Heart right ventricle (tissue), 16 donors: ENCODE data around the gene NR1I3. TPM values are rescaled to one million over a fixed set of nuclear protein-coding genes. Genes with fewer than 3 reads are reported as not detected.
A peak's percentile ranks its signal among the peaks of the same experiment; 100 is the strongest.

Experiments used
- ATAC-seq, 8 donors: fragments of 200-7000 bp; cut with Tn5 transposase; one replicate each; pipeline ENCODE4 v1.9.1; 2020; ENCODE audit warnings: mild to moderate bottlenecking in 8 of 8, moderate library complexity in 8 of 8, moderate number of reproducible peaks in 1 of 8
- DNase-seq, 2 donors: peaks; one replicate each; pipeline ENCODE4 v3.0.0-alpha.2; 2020
- H3K27ac ChIP-seq, 10 donors: fragments of 200-600 bp; sonication (generic) in 2 of 10; one replicate each; pipeline versions ENCODE4 v1.5.0 to v1.8.0; 2020 to 2022; ENCODE audit warnings: mild to moderate bottlenecking in 3 of 10
- H3K27me3 ChIP-seq, 7 donors: fragments of 200-600 bp; one replicate each; pipeline ENCODE4 v1.8.0; 2021 to 2022; ENCODE audit warnings: mild to moderate bottlenecking in 2 of 7
- H3K36me3 ChIP-seq, 9 donors: fragments of 200-600 bp; sonication (generic) in 1 of 9; one replicate each; pipeline versions ENCODE4 v1.5.0 to v1.8.0; 2020 to 2022; ENCODE audit warnings: mild to moderate bottlenecking in 2 of 9
- H3K4me1 ChIP-seq, 9 donors: fragments of 200-600 bp; sonication (generic) in 1 of 9; one replicate each; pipeline versions ENCODE4 v1.5.0 to v1.8.0; 2020 to 2022; ENCODE audit warnings: mild to moderate bottlenecking in 4 of 9
- H3K4me3 ChIP-seq, 10 donors: fragments of 200-600 bp; sonication (generic) in 2 of 10; one replicate each; pipeline versions ENCODE4 v1.5.0 to v1.8.0; 2020 to 2022; ENCODE audit warnings: mild to moderate bottlenecking in 7 of 10, moderate library complexity in 2 of 10
- H3K9me3 ChIP-seq, 11 donors: fragments of 200-600 bp in 10 of 11; sonication (generic) in 2 of 11; one replicate each; pipeline versions ENCODE4 v1.5.0 to v1.8.0; 2013 to 2022; ENCODE audit warnings: mild to moderate bottlenecking in 2 of 11, control low read depth in 1 of 11, moderate library complexity in 1 of 11
- CTCF ChIP-seq, 9 donors: fragments of 200-600 bp; sonication (generic) in 2 of 9; IDR thresholded peaks; one replicate each; pipeline versions ENCODE4 v1.5.0 to v1.8.0; 2021 to 2022; ENCODE audit warnings: antibody characterized with exemption in 9 of 9, mild to moderate bottlenecking in 5 of 9, moderate library complexity in 1 of 9
- WGBS, 2 donors: extraction: QIAGEN DNeasy Blood & Tissue Kit; methylation state at CpG; one replicate each; pipeline ENCODE4 v1.1.7; 2013; ENCODE audit warnings: inconsistent platforms in 1 of 2; 5-methylcytosine and 5-hydroxymethylcytosine counted together
- intact Hi-C, 10 donors: fragments of 100-400 bp; cut with DNase I; formaldehyde crosslinking; loops; one replicate each; pipeline versions ENCODE4 v1.11.1 to v1.14.2; 2022
- polyA plus RNA-seq, 2 donors: library from polyadenylated mRNA; stranded (reverse); fragments of 200-250 nt; gene quantifications; one replicate each; pipeline ENCODE4 v1.2.3, GENCODE V29; 2013
- total RNA-seq, 10 donors: library from RNA; stranded (reverse); fragmentation: NEBNext Ultra II Directional in 3 of 10; extraction: Animal tissue kit (Norgen Biotek cat#: 25700) in 3 of 10; gene quantifications; one replicate each; pipeline versions ENCODE4 v1.2.1 to v1.2.4, GENCODE V29; 2021 to 2023
- donor health status: Arrhythmogenic right ventricular cardiomyopathy.
- donor health status: ischemic (EF 13 %, LVEDD 7.1; RV severe dilation, severe dysfunction).
- donor health status: healthy with polysubstance abuse.
- donor health status: DM: no; HTN: yes; CAD: no.
- donor health status: DM: no; HTN: no; CAD: no.
- donor health status: ischemic (EF 25% LVEDD 6.9; RV normal size, moderate dysfunction).
- donor health status: ischemic (EF 25% LVEDD 5.7; RV mildly dilated, moderate dysfunction).
- donor health status: healthy.
- donor health status: DM: yes; HTN: yes; CAD: no.
- donor health status: Ischemic cardiomyopathy.
- donor health status: ischemic (EF 35%, LVEDD 5.7; RV mildly dilated, moderate dysfunction).
- donor health status: nonischemic (EF 11% LVEDD 7.7; RV severe dilation, severe dysfunction).
- donor health status: DM: yes; HTN: yes; CAD: no.
- donor health status: PGD.
- donor health status: ischemic (EF 29% LVEDD 5.4; RV normal size, mild dysfunction).
- donor health status: nonischemic (EF 23%, LVEDD 6.1; RV moderate dilation, normal function).

NR1I3 gene
- total and polyA plus RNA-seq, 12 donors, result 0.10 TPM; not detected in 11

- peaks cover 0 to 67% (median 0%) of the 10 kb centered on the region in 9 donors for H3K36me3 ChIP-seq
- intact Hi-C loops, result loop anchor here in 6 of 10 donors (5.0 to 10.0 kb wide), 3 partner anchors 36 to 196 kb away; partner anchors contain the start of gene TOMM40L (in 1 of the 6)
- no peak for ATAC-seq
Observed at GRCh38 chr1:161190962-161191521, 47.0 kb downstream of the NR1I3 start.

GRCh38 chr1:161189036-161189435 lies 49.0 kb downstream of the NR1I3 start:
- WGBS, 2 donors, result 90 to 93% methylated on average over 5 of the region's 5 CpGs

More at GRCh38 chr1:161190962-161191521, 47.0 kb downstream of the NR1I3 start:
- 65 to 72% methylated on average over 22 of the region's 22 CpGs for WGBS, 2 donors
- no peak for DNase-seq
- H3K27me3 ChIP-seq, result no peaks in the 10 kb centered on the region
- no peaks in the 10 kb centered on the region for H3K9me3 ChIP-seq
- H3K4me1 ChIP-seq, result peaks cover 1 to 77% (median 44%) of the 10 kb centered on the region in 9 donors
- TF ChIP-seq CTCF (IDR thresholded peaks at IDR 0.05), result no peak
- H3K4me3 ChIP-seq, result no peak overlapping the region
- H3K27ac ChIP-seq, result peak overlapping the region in 1 of 10 donors; percentile 37

GRCh38 chr1:161188381-161188780 lies 49.6 kb downstream of the NR1I3 start:
- WGBS, 2 donors, result 73 to 93% methylated on average over 6 of the region's 6 CpGs
- DNase-seq (no peak), ATAC-seq (no peak)
- Histone ChIP-seq H3K27ac (peak overlapping the region in 1 of 10 donors; percentile 29), H3K27me3 (no peaks in the 10 kb centered on the region), H3K4me3 (no peak overlapping the region), H3K4me1 (peaks cover 8 to 78% (median 41%) of the 10 kb centered on the region in 9 donors), H3K36me3 (peaks cover 0 to 43% (median 0%) of the 10 kb centered on the region in 9 donors), H3K9me3 (no peaks in the 10 kb centered on the region)
- intact Hi-C loops, result no loop called here
- TF ChIP-seq CTCF (IDR thresholded peaks at IDR 0.05), result no peak

More at GRCh38 chr1:161189036-161189435, 49.0 kb downstream of the NR1I3 start:
- Histone ChIP-seq H3K4me3 (no peak overlapping the region), H3K36me3 (peaks cover 0 to 50% (median 0%) of the 10 kb centered on the region in 9 donors), H3K27ac (peak overlapping the region in 1 of 10 donors; percentile 2), H3K4me1 (peaks cover 8 to 78% (median 47%) of the 10 kb centered on the region in 9 donors), H3K9me3 (no peaks in the 10 kb centered on the region), H3K27me3 (no peaks in the 10 kb centered on the region)
- intact Hi-C loops, result no loop called here
- no peak for TF ChIP-seq CTCF (IDR thresholded peaks at IDR 0.05)
- DNase-seq (no peak), ATAC-seq (no peak)

GRCh38 chr1:161187311-161187710 lies 50.7 kb downstream of the NR1I3 start:
- H3K27me3 ChIP-seq, result no peaks in the 10 kb centered on the region
- no peak for TF ChIP-seq CTCF (IDR thresholded peaks at IDR 0.05)
- H3K4me1 ChIP-seq, result peaks cover 8 to 78% (median 30%) of the 10 kb centered on the region in 9 donors
- 76 to 77% methylated on average over 3 of the region's 3 CpGs for WGBS, 2 donors
- no peak overlapping the region for H3K4me3 ChIP-seq
- H3K27ac ChIP-seq, result peak overlapping the region in 2 of 10 donors; percentile 87 to 88
- intact Hi-C loops, result no loop called here
- peaks cover 0 to 32% (median 0%) of the 10 kb centered on the region in 9 donors for H3K36me3 ChIP-seq
- DNase-seq (no peak), ATAC-seq (peak in 1 of 8 donors; percentile 4)
- no peaks in the 10 kb centered on the region for H3K9me3 ChIP-seq
